Mesothelial cell of epicardium (in vitro differentiated cells): ENCODE results near the gene LRRK1. TPM values are rescaled to one million over a fixed set of nuclear protein-coding genes. Genes with fewer than 3 reads are reported as not detected.

ENCODE experiments used
- DNase-seq, 2 experiments: peaks; one replicate each; pipeline ENCODE4 v3.0.0; 2021; ENCODE audit warnings: low spot score in 2 of 2; ENCODE audit not compliant: unreplicated experiment in 2 of 2
- H3K27ac Mint-ChIP-seq: 2 replicates; pipeline ENCODE4 v1.8.0; 2021; ENCODE audit warnings: mixed read lengths
- H3K27me3 Mint-ChIP-seq: 2 replicates; pipeline ENCODE4 v1.8.0; 2021; ENCODE audit warnings: low read depth, mixed read lengths
- H3K36me3 Mint-ChIP-seq: 2 replicates; pipeline ENCODE4 v1.8.0; 2021; ENCODE audit warnings: mixed read lengths
- H3K4me1 Mint-ChIP-seq: 2 replicates; pipeline ENCODE4 v1.8.0; 2021; ENCODE audit warnings: mixed read lengths
- H3K4me3 Mint-ChIP-seq: 2 replicates; pipeline ENCODE4 v1.8.0; 2021; ENCODE audit warnings: mild to moderate bottlenecking, moderate library complexity, mixed read lengths
- H3K9me3 Mint-ChIP-seq: 2 replicates; pipeline ENCODE4 v1.8.0; 2021; ENCODE audit warnings: mixed read lengths
- CTCF ChIP-seq: fragments of 200-600 bp; sonication (generic); IDR thresholded peaks from one replicate; pipeline ENCODE4 v1.5.0; 2021; ENCODE audit warnings: antibody characterized with exemption; ENCODE audit not compliant: unreplicated experiment
- total RNA-seq: library from RNA; stranded (reverse); gene quantifications from 3 replicates; pipeline ENCODE4 v1.2.1, GENCODE V29; 2021

The LRRK1 gene
- total RNA-seq, 1 donor from 2014 or later = 2.3 TPM

- Mint-ChIP-seq H3K9me3 (no peaks in the 10 kb centered on the region), H3K36me3 (no peaks in the 10 kb centered on the region), H3K4me3 (no peak overlapping the region), H3K27ac (peak overlapping the region; percentile 84), H3K27me3 (peaks cover 2% of the 10 kb centered on the region), H3K4me1 (peaks cover 28% of the 10 kb centered on the region)
- no peak for TF ChIP-seq CTCF
- peak in 1 of 2 experiments; percentile 34 for DNase-seq
These were observed 94.9 kb downstream of the LRRK1 start for GRCh38 chr15:101013769-101014675.

- Mint-ChIP-seq H3K36me3 (no peaks in the 10 kb centered on the region), H3K4me3 (no peak overlapping the region), H3K27me3 (peaks cover 2% of the 10 kb centered on the region), H3K4me1 (peaks cover 26% of the 10 kb centered on the region), H3K27ac (peak overlapping the region; percentile 12), H3K9me3 (no peaks in the 10 kb centered on the region)
- TF ChIP-seq CTCF = peak; percentile 87
- DNase-seq = peak; percentile 58 to 85
These were observed 96.0 kb downstream of the LRRK1 start for GRCh38 chr15:101014921-101015841.

- Mint-ChIP-seq H3K4me3 (no peak overlapping the region), H3K4me1 (peaks cover 24% of the 10 kb centered on the region), H3K9me3 (no peaks in the 10 kb centered on the region), H3K36me3 (no peaks in the 10 kb centered on the region), H3K27me3 (no peaks in the 10 kb centered on the region), H3K27ac (no peak overlapping the region)
- DNase-seq = no peak
- no peak for TF ChIP-seq CTCF
These were observed 97.4 kb downstream of the LRRK1 start for GRCh38 chr15:101016581-101016980.

GRCh38 chr15:101017093-101017754 is 98.1 kb downstream of the LRRK1 start:
- DNase-seq = no peak
- no peaks in the 10 kb centered on the region for H3K27me3 Mint-ChIP-seq
- no peak overlapping the region for H3K27ac Mint-ChIP-seq
- no peak for TF ChIP-seq CTCF
- H3K4me3 Mint-ChIP-seq = no peak overlapping the region
- H3K9me3 Mint-ChIP-seq = no peaks in the 10 kb centered on the region
- peaks cover 21% of the 10 kb centered on the region for H3K4me1 Mint-ChIP-seq
- H3K36me3 Mint-ChIP-seq = no peaks in the 10 kb centered on the region

GRCh38 chr15:101018016-101018415 is 98.9 kb downstream of the LRRK1 start:
- no peaks in the 10 kb centered on the region for H3K27me3 Mint-ChIP-seq
- DNase-seq = no peak
- H3K27ac Mint-ChIP-seq = no peak overlapping the region
- no peak for TF ChIP-seq CTCF
- H3K36me3 Mint-ChIP-seq = no peaks in the 10 kb centered on the region
- peaks cover 19% of the 10 kb centered on the region for H3K4me1 Mint-ChIP-seq
- no peak overlapping the region for H3K4me3 Mint-ChIP-seq
- no peaks in the 10 kb centered on the region for H3K9me3 Mint-ChIP-seq
